GM21360 (cell line): ENCODE measurements around the gene ZXDC.

Experiments
- ATAC-seq: cut with Tn5 transposase; IDR thresholded peaks from one replicate; pipeline ENCODE4 v1.9.1; 2021; ENCODE audit warnings: mild to moderate bottlenecking, moderate library complexity; ENCODE audit not compliant: unreplicated experiment

The ZXDC gene

GRCh38 chr3:126397610-126398422, 77.9 kb downstream of the ZXDC start:
- ATAC-seq, result no peak

- no peak for ATAC-seq
These were observed 79.2 kb downstream of the ZXDC start for GRCh38 chr3:126396536-126396935.

GRCh38 chr3:126395846-126396513, 79.7 kb downstream of the ZXDC start:
- no peak for ATAC-seq

- ATAC-seq, result no peak
These were observed 80.7 kb downstream of the ZXDC start for GRCh38 chr3:126394977-126395321.

GRCh38 chr3:126394179-126394976, 81.3 kb downstream of the ZXDC start, which contains the start of gene CFAP100:
Gene CFAP100, plus strand, starts transcription at chr3:126394909. Its CDS starts 1,092 bp downstream, at chr3:126396001.
- no peak for ATAC-seq

GRCh38 chr3:126393563-126393962, 82.1 kb downstream of the ZXDC start:
- no peak for ATAC-seq

GRCh38 chr3:126392246-126392645, 83.4 kb downstream of the ZXDC start:
- ATAC-seq, result no peak

GRCh38 chr3:126391631-126392030, 84.1 kb downstream of the ZXDC start:
- ATAC-seq, result no peak

GRCh38 chr3:126390751-126391150, 84.9 kb downstream of the ZXDC start:
- ATAC-seq, result no peak

- ATAC-seq, result no peak
These were observed 85.5 kb downstream of the ZXDC start for GRCh38 chr3:126390201-126390600.

- no peak for ATAC-seq
These were observed 85.9 kb downstream of the ZXDC start for GRCh38 chr3:126389794-126390146.

- peak; percentile 82 for ATAC-seq
These were observed 86.4 kb downstream of the ZXDC start for GRCh38 chr3:126389112-126389793.
